Osteoblast (primary cell): ENCODE results near the gene DUXB. TPM values are rescaled to one million over a fixed set of nuclear protein-coding genes. Genes with fewer than 3 reads are reported as not detected.

ENCODE experiments used
- DNase-seq: peaks from one replicate; pipeline ENCODE4 v3.0.0; 2011; ENCODE audit warnings: low spot score, mixed read lengths; ENCODE audit not compliant: insufficient read length; ENCODE audit errors: missing footprints
- H2AFZ ChIP-seq: 2 replicates; pipeline ENCODE4 v1.6.0; 2011; ENCODE audit warnings: mild to moderate bottlenecking, low read length
- H3K27ac ChIP-seq: 2 replicates; pipeline ENCODE4 v1.5.1; 2011; ENCODE audit warnings: mild to moderate bottlenecking, low read depth, low read length, moderate library complexity
- H3K27me3 ChIP-seq: 2 replicates; pipeline ENCODE4 v1.6.0; 2012; ENCODE audit warnings: mild to moderate bottlenecking, control low read depth, inconsistent platforms, low read length, moderate library complexity; ENCODE audit not compliant: insufficient read depth
- H3K36me3 ChIP-seq: 2 replicates; pipeline ENCODE4 v1.5.1; 2011; ENCODE audit warnings: mild to moderate bottlenecking, low read length, control low read depth, moderate library complexity; ENCODE audit not compliant: insufficient read depth
- H3K4me1 ChIP-seq: 2 replicates; pipeline ENCODE4 v1.5.1; 2011; ENCODE audit warnings: mild to moderate bottlenecking, low read length, control low read depth, moderate library complexity; ENCODE audit not compliant: insufficient read depth
- H3K4me2 ChIP-seq: 2 replicates; pipeline ENCODE4 v1.6.0; 2011; ENCODE audit warnings: mild to moderate bottlenecking, low read length; ENCODE audit not compliant: insufficient read depth
- H3K4me3 ChIP-seq: fragments of 200-600 bp; sonication (generic); 3 replicates; pipeline ENCODE4 v1.5.1; 2012; ENCODE audit warnings: mild to moderate bottlenecking, low read length, inconsistent platforms; ENCODE audit not compliant: insufficient read depth
- H3K79me2 ChIP-seq: 2 replicates; pipeline ENCODE4 v1.6.0; 2012; ENCODE audit warnings: mild to moderate bottlenecking, low read length, control low read depth, inconsistent platforms; ENCODE audit not compliant: insufficient read depth
- H3K9me3 ChIP-seq: 2 replicates; pipeline ENCODE4 v1.5.1; 2011; ENCODE audit warnings: low read depth, low read length, control low read depth
- H4K20me1 ChIP-seq: 2 replicates; pipeline ENCODE4 v1.6.0; 2012; ENCODE audit warnings: mild to moderate bottlenecking, low read length, control low read depth; ENCODE audit not compliant: insufficient read depth
- CTCF ChIP-seq: IDR thresholded peaks from 2 replicates; pipeline ENCODE4 v1.5.1; 2011; ENCODE audit warnings: mild to moderate bottlenecking, low read depth, low read length, moderate library complexity; ENCODE audit errors: extremely low read depth
- total RNA-seq: library from RNA; depleted of rRNA; stranded (reverse); fragments of >200 nt; gene quantifications from 2 replicates; pipeline ENCODE4 v1.2.3, GENCODE V29; 2012

DUXB gene
- total RNA-seq, 1 donor = not detected

DNA sequence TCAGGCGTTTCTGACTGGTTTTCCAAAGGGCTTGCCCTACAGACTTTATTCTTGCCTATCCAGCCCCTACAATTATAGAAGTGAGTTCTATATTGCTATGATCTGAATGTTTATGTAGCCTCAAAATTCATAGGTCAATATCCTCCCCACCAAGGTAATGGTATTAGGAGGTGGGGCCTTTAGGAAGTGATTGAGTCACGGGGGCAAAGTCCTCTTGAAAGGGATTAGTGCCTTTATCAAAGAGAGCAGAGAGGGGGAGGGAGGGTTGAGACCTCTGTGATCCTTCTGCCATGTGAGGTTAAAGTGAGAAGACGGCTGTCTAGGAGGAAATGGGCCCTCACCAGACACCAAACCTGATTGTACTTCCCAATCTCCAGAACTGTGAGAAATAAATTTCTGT is 26.0 kb upstream of the DUXB start:
- H3K4me3 ChIP-seq = no peak overlapping the region
- no peaks in the 10 kb centered on the region for H3K27me3 ChIP-seq
- no peaks in the 10 kb centered on the region for H3K4me1 ChIP-seq
- H2AFZ ChIP-seq = no peak overlapping the region
- no peaks in the 10 kb centered on the region for H4K20me1 ChIP-seq
- H3K79me2 ChIP-seq = no peaks in the 10 kb centered on the region
- no peak overlapping the region for H3K27ac ChIP-seq
- H3K4me2 ChIP-seq = no peak overlapping the region
- no peaks in the 10 kb centered on the region for H3K9me3 ChIP-seq
- no peaks in the 10 kb centered on the region for H3K36me3 ChIP-seq
- no peak for TF ChIP-seq CTCF
- DNase-seq = no peak

GRCh38 chr16:75726390-75726789 is 25.1 kb upstream of the DUXB start, which contains the start of gene CPHXL:
Gene CPHXL (minus strand): TSS chr16:75726490. CDS start chr16:75726442, 48 bp downstream.
- no peak within 1 kb of the TSS for H2AFZ ChIP-seq
- no peaks in the 10 kb centered on the region for H3K79me2 ChIP-seq
- TF ChIP-seq CTCF = no peak
- no peaks in the 10 kb centered on the region for H3K9me3 ChIP-seq
- no peak for DNase-seq
- no peak within 1 kb of the TSS for H3K27ac ChIP-seq
- H3K4me1 ChIP-seq = no peaks in the 10 kb centered on the region
- no peak within 1 kb of the TSS for H3K4me2 ChIP-seq
- no peaks in the 10 kb centered on the region for H4K20me1 ChIP-seq
- H3K36me3 ChIP-seq = no peaks in the 10 kb centered on the region
- no peaks in the 10 kb centered on the region for H3K27me3 ChIP-seq
- H3K4me3 ChIP-seq = no peak within 1 kb of the TSS

DNA sequence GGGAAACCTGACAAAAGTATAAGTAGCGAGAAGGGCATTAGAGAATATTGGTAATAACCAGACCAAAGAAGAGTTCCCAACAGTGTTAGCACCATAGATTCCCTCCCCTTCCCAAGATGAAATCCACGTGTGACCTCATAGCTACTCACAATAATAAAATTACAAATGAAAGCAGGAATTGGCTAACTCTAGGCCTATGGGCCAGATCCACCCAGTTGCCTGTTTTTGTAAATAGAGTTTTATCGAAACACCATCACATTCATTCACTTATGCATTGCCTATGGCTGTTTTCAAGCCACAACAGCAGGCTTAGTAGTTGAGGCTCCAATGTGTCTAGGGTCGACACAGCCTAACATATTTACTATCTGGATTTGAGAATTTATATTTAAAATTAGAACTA is 17.2 kb upstream of the DUXB start:
- H3K4me2 ChIP-seq = no peak overlapping the region
- no peaks in the 10 kb centered on the region for H3K27me3 ChIP-seq
- no peaks in the 10 kb centered on the region for H3K9me3 ChIP-seq
- DNase-seq = no peak
- H3K36me3 ChIP-seq = no peaks in the 10 kb centered on the region
- no peak for TF ChIP-seq CTCF
- no peaks in the 10 kb centered on the region for H4K20me1 ChIP-seq
- no peak overlapping the region for H3K27ac ChIP-seq
- no peak overlapping the region for H2AFZ ChIP-seq
- H3K4me3 ChIP-seq = no peak overlapping the region
- H3K4me1 ChIP-seq = no peaks in the 10 kb centered on the region
- H3K79me2 ChIP-seq = no peaks in the 10 kb centered on the region

GRCh38 chr16:75714661-75715060 is 13.4 kb upstream of the DUXB start:
- H3K4me3 ChIP-seq = no peak overlapping the region
- no peaks in the 10 kb centered on the region for H3K79me2 ChIP-seq
- H2AFZ ChIP-seq = no peak overlapping the region
- H3K4me2 ChIP-seq = no peak overlapping the region
- H3K27ac ChIP-seq = no peak overlapping the region
- H4K20me1 ChIP-seq = no peaks in the 10 kb centered on the region
- no peaks in the 10 kb centered on the region for H3K4me1 ChIP-seq
- no peaks in the 10 kb centered on the region for H3K9me3 ChIP-seq
- no peak for TF ChIP-seq CTCF
- DNase-seq = no peak
- H3K36me3 ChIP-seq = no peaks in the 10 kb centered on the region
- H3K27me3 ChIP-seq = no peaks in the 10 kb centered on the region
